ENCODE measurements around the gene CCNK.

The CCNK gene

GRCh38 chr14:99523704-99524055 lies 42.5 kb downstream of the CCNK start:
- no peak overlapping the region for H3K27ac Mint-ChIP-seq
- no peaks in the 10 kb centered on the region for H3K9me3 Mint-ChIP-seq
- H3K4me1 Mint-ChIP-seq (ENCODE audit: low read depth), result no peaks in the 10 kb centered on the region
- H3K27me3 Mint-ChIP-seq, result peaks cover 1% of the 10 kb centered on the region
- intact Hi-C loops (cut with micrococcal nuclease), result no loop called here
- no peaks in the 10 kb centered on the region for H3K36me3 Mint-ChIP-seq (ENCODE audit: low read depth)
- no peak overlapping the region for H3K4me3 Mint-ChIP-seq

DNA sequence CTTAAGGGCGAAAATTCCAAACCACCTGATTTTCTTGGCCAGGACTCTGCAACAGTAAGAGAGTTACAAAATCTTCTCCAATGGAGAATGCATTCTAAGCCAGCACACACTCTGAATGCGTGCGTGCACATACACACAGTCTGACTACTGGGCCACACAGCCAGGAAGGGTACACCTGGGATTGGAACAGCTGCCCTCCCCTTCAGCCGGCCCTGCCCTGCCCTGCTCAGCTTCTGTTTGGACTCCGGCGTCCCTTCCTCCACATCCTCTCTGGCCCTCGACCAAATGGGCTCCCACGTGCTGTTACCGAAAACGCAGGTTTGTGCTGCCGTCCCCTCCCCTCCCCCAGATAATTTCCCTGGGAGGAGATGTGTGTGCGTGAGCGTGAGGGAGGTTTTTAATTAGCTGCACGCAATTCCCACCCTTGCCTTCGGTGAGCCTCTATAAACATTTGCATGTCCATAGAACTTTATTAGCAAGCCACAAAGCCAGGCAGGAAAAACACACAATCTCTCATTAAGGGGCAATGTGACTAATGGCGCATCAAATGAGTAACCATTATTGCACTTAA lies 43.0 kb downstream of the CCNK start:
- Mint-ChIP-seq H3K4me3 (no peak overlapping the region), H3K4me1 (ENCODE audit: low read depth) (no peaks in the 10 kb centered on the region)

GRCh38 chr14:99524804-99525698 lies 43.8 kb downstream of the CCNK start:
- H3K4me3 Mint-ChIP-seq, result no peak overlapping the region
- no peaks in the 10 kb centered on the region for H3K9me3 Mint-ChIP-seq
- H3K36me3 Mint-ChIP-seq (ENCODE audit: low read depth), result no peaks in the 10 kb centered on the region
- no peaks in the 10 kb centered on the region for H3K4me1 Mint-ChIP-seq (ENCODE audit: low read depth)
- peaks cover 1% of the 10 kb centered on the region for H3K27me3 Mint-ChIP-seq
- no peak overlapping the region for H3K27ac Mint-ChIP-seq
- intact Hi-C loops (cut with micrococcal nuclease), result no loop called here

More for the DNA sequence above, 43.0 kb downstream of the CCNK start:
- Mint-ChIP-seq H3K27me3 (peaks cover 1% of the 10 kb centered on the region), H3K27ac (no peak overlapping the region), H3K36me3 (ENCODE audit: low read depth) (no peaks in the 10 kb centered on the region), H3K9me3 (no peaks in the 10 kb centered on the region)
- intact Hi-C loops (cut with micrococcal nuclease), result no loop called here

DNA sequence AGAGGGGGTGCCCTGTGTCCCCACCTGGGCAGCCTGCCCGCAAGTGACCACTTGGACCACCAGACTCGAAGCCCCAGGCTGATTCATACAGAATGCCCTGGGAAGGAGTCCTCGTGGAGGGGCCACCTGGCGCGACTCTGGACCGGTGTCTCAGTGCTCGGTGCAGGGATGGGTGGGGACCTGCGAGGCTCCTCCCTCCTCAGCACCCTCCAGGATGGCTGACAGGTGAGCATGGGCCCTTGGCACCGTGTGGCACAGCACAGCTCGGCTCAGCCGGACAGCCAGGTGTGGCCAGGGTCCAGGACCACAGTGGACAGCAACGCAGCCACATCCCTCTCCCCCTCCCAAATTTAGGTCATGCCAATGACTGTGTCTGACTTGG lies 44.5 kb downstream of the CCNK start:
- no peak overlapping the region for H3K4me3 Mint-ChIP-seq
- H3K27ac Mint-ChIP-seq, result no peak overlapping the region
- peaks cover 1% of the 10 kb centered on the region for H3K27me3 Mint-ChIP-seq
- H3K4me1 Mint-ChIP-seq (ENCODE audit: low read depth), result no peaks in the 10 kb centered on the region
- no peaks in the 10 kb centered on the region for H3K36me3 Mint-ChIP-seq (ENCODE audit: low read depth)
- H3K9me3 Mint-ChIP-seq, result no peaks in the 10 kb centered on the region
- intact Hi-C loops (cut with micrococcal nuclease), result no loop called here

- H3K27ac Mint-ChIP-seq, result no peak overlapping the region
- H3K4me1 Mint-ChIP-seq (ENCODE audit: low read depth), result no peaks in the 10 kb centered on the region
- no peak overlapping the region for H3K4me3 Mint-ChIP-seq
- intact Hi-C loops (cut with micrococcal nuclease), result no loop called here
- no peaks in the 10 kb centered on the region for H3K9me3 Mint-ChIP-seq
- H3K27me3 Mint-ChIP-seq, result peaks cover 1% of the 10 kb centered on the region
- H3K36me3 Mint-ChIP-seq (ENCODE audit: low read depth), result no peaks in the 10 kb centered on the region
Measured at GRCh38 chr14:99527026-99527425, 45.8 kb downstream of the CCNK start.

DNA sequence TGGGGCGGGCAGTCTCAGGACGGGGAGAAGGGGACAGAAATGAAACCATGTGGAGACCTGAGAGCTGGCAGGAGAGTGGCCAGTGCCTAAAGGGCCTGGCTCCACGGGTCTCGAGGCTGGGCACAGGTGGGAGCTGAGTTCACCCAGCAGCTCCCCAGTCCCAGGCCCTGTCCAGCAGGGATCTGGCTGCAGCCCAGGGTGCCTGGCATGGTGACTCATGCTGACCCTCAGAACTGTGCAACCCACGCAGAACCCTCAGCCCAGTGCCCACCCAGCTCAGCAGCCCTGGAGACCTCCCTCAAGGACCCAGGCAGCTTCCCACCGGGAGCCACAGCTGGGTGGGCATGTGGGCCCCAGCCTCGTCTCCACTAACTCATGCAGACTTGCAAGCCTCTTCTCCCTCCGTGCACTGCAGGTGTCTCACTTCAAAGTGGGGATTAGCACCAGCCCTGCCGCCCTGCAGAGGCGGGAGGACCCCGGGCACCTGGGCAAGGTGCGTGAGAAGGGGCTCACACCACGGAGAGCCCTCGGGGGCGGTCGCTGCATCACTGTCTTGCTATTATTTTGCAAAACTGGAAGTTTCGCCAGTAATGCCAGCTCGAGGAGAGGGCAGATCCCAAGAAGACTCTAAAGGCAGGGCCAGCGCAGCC lies 46.3 kb downstream of the CCNK start:
- intact Hi-C loops (cut with micrococcal nuclease), result no loop called here
- Mint-ChIP-seq H3K4me3 (no peak overlapping the region), H3K36me3 (ENCODE audit: low read depth) (no peaks in the 10 kb centered on the region), H3K27ac (no peak overlapping the region), H3K9me3 (no peaks in the 10 kb centered on the region), H3K4me1 (ENCODE audit: low read depth) (no peaks in the 10 kb centered on the region), H3K27me3 (peaks cover 1% of the 10 kb centered on the region)

DNA sequence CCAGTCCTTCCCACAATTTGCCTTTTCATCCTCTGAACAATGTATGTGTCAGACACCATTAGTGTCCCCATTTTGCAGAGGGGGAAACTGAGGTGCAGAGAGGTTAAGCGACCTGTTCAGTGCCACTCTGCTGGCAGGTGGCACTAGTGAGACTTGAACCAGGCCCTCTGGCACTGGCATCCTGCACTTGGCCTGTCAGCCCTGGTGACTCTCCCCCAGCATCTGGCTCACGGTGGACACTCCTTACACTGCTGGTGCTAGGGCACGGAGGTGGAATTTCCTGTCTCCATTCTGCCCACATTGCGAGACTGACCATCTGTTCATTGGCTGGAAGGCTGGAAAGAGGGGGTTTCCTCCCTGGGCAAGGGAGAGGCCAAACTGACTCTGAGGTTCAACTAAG lies 48.7 kb downstream of the CCNK start:
- Mint-ChIP-seq H3K4me1 (ENCODE audit: low read depth) (no peaks in the 10 kb centered on the region), H3K4me3 (no peak overlapping the region), H3K27me3 (no peaks in the 10 kb centered on the region), H3K27ac (no peak overlapping the region), H3K36me3 (ENCODE audit: low read depth) (no peaks in the 10 kb centered on the region), H3K9me3 (no peaks in the 10 kb centered on the region)
- intact Hi-C loops (cut with micrococcal nuclease), result no loop called here

GRCh38 chr14:99530407-99531155 lies 49.4 kb downstream of the CCNK start:
- no peak overlapping the region for H3K4me3 Mint-ChIP-seq
- H3K9me3 Mint-ChIP-seq, result no peaks in the 10 kb centered on the region
- H3K27me3 Mint-ChIP-seq, result no peaks in the 10 kb centered on the region
- H3K36me3 Mint-ChIP-seq (ENCODE audit: low read depth), result no peaks in the 10 kb centered on the region
- H3K27ac Mint-ChIP-seq, result no peak overlapping the region
- intact Hi-C loops (cut with micrococcal nuclease), result no loop called here
- no peaks in the 10 kb centered on the region for H3K4me1 Mint-ChIP-seq (ENCODE audit: low read depth)

DNA sequence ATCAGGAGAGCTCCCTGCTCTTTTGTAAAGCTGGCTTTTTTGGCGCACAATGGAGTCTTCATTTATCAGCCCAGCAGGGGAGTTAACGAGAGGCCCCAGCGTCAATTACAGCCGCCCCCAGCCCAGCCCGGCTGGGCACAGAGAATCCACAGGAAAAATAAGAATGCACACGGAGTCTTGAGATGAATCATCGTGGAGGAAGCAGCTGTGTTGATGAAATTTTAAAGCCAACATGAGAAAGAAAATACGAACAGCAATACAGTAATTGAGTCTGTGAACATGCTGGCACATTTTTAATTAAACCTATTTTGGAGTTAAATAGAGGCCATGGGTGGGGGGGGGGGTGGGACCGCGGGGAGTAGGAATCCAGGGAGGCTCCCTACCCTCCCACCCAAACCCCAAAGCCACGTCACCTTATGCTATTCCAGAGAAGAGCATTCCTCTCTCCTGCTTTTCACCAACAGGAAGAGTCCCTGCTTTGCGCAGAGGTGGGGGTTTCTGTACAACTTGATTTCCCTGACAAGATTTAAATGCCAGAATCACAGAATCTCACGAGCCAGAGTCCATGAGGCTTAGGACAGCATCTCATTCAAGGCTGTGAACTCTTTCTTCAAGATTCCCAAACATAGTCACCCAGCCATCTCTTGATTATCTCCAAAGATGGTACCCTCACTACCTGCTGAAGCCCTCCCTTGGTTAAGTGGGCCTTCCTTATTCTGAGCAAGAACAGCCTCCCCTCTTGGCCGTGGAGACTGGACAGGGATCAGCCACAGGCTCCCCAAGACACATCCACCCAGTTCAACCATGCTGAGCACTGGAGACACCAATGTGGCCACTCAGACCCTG lies 50.3 kb downstream of the CCNK start:
- no peaks in the 10 kb centered on the region for H3K9me3 Mint-ChIP-seq
- intact Hi-C loops (cut with micrococcal nuclease), result no loop called here
- H3K4me3 Mint-ChIP-seq, result no peak overlapping the region
- no peaks in the 10 kb centered on the region for H3K27me3 Mint-ChIP-seq
- H3K4me1 Mint-ChIP-seq (ENCODE audit: low read depth), result no peaks in the 10 kb centered on the region
- H3K36me3 Mint-ChIP-seq (ENCODE audit: low read depth), result no peaks in the 10 kb centered on the region
- no peak overlapping the region for H3K27ac Mint-ChIP-seq

- Mint-ChIP-seq H3K9me3 (no peaks in the 10 kb centered on the region), H3K4me1 (ENCODE audit: low read depth) (no peaks in the 10 kb centered on the region), H3K4me3 (no peak overlapping the region), H3K36me3 (ENCODE audit: low read depth) (no peaks in the 10 kb centered on the region), H3K27me3 (no peaks in the 10 kb centered on the region), H3K27ac (no peak overlapping the region)
- intact Hi-C loops (cut with micrococcal nuclease), result no loop called here
Measured at GRCh38 chr14:99532310-99532709, 51.1 kb downstream of the CCNK start.

GRCh38 chr14:99534333-99534732 lies 53.1 kb downstream of the CCNK start:
- no peak overlapping the region for H3K4me3 Mint-ChIP-seq
- H3K4me1 Mint-ChIP-seq (ENCODE audit: low read depth), result no peaks in the 10 kb centered on the region
- intact Hi-C loops (cut with micrococcal nuclease), result no loop called here
- no peaks in the 10 kb centered on the region for H3K9me3 Mint-ChIP-seq
- H3K36me3 Mint-ChIP-seq (ENCODE audit: low read depth), result no peaks in the 10 kb centered on the region
- no peaks in the 10 kb centered on the region for H3K27me3 Mint-ChIP-seq
- H3K27ac Mint-ChIP-seq, result no peak overlapping the region

DNA sequence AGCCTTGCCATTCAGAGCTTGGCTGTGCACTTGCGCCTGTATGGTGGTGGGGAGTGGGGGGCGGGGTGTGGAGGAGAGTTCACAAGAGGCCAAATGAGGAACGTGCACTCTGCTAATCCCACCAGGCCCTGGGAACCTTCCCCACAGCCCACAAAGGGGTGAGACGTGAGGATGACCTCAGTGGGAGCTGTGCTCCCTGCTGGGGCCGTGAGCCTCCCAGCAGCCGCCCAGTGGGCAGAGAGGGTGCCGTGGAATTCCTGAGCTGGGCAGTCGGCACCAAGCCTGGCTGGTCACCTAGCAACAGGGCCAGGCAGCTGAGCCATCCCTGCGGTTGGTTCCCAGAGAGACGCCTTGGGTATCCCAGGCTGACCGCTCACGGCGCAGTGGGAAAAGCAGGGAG lies 53.7 kb downstream of the CCNK start:
- H3K36me3 Mint-ChIP-seq (ENCODE audit: low read depth), result no peaks in the 10 kb centered on the region
- intact Hi-C loops (cut with micrococcal nuclease), result no loop called here
- H3K27me3 Mint-ChIP-seq, result no peaks in the 10 kb centered on the region
- no peak overlapping the region for H3K27ac Mint-ChIP-seq
- H3K4me3 Mint-ChIP-seq, result no peak overlapping the region
- H3K9me3 Mint-ChIP-seq, result no peaks in the 10 kb centered on the region
- no peaks in the 10 kb centered on the region for H3K4me1 Mint-ChIP-seq (ENCODE audit: low read depth)

DNA sequence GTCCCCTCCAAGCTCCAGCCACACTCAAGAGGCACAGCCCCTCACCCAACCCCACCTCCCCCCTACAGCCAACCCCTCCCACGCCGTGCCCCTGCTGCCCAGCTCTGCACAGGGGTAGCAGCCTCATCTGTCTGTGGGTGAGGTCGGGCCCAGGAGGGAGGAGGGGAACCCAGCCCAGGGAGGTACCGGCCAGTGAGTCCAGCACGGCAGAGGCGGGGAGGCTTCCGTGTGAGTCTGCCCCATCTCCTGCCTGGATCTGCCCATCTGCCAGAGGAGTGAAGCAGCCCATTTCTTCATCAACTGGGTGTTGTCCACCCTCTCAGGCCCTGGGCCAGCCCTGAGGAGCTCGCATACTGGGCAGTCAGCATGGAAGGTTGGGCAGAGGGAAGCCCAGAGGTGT lies 54.2 kb downstream of the CCNK start:
- no peaks in the 10 kb centered on the region for H3K27me3 Mint-ChIP-seq
- intact Hi-C loops (cut with micrococcal nuclease), result no loop called here
- H3K4me1 Mint-ChIP-seq (ENCODE audit: low read depth), result no peaks in the 10 kb centered on the region
- H3K27ac Mint-ChIP-seq, result no peak overlapping the region
- H3K9me3 Mint-ChIP-seq, result no peaks in the 10 kb centered on the region
- no peaks in the 10 kb centered on the region for H3K36me3 Mint-ChIP-seq (ENCODE audit: low read depth)
- no peak overlapping the region for H3K4me3 Mint-ChIP-seq

Data from dendritic cell treated with granulocyte-macrophage colony-stimulating factor and Interleukin-4, amounts not matched to agents 40 ng/mL and 50 ng/mL, for 4 days (primary cell).